Measurements from ENCODE around the gene GOLGA6L26. TPM values are rescaled to one million over a fixed set of nuclear protein-coding genes. Genes with fewer than 3 reads are reported as not detected.

GOLGA6L26 gene
- total RNA-seq, 4 donors from 2014 or later, result not detected

Small RNAs within 50 kb of the gene (small RNA-seq; reads per million reads assigned to genes)
- 0 reads per million in 4 donors for gene RN7SL536P

Other genes with a start within 250 kb of the GOLGA6L26 start
- not detected for gene GOLGA6L1, start 197.4 kb downstream of the GOLGA6L26 start, total RNA-seq
- gene GOLGA8S, start 20.6 kb upstream of the GOLGA6L26 start, total RNA-seq, result not detected
- not detected for gene GOLGA6L2, start 113.0 kb upstream of the GOLGA6L26 start, total RNA-seq
- gene MKRN3, start 231.5 kb upstream of the GOLGA6L26 start, total RNA-seq, result 1 to 10 TPM in 1 of 4 donors, under 1 TPM in 2, not detected in 1; 0.14 to 3.2 (median 0.80) TPM